HG03135 (cell line): ENCODE measurements around the gene FFAR2.
"Not testable (repeated sequence)": the region's sequence is repeated elsewhere in the genome, so short reads cannot be mapped to it uniquely, and the experiment has no call there.

ENCODE experiments used
- ATAC-seq: cut with Tn5 transposase; IDR thresholded peaks from one replicate; pipeline ENCODE4 v1.9.1; 2021; ENCODE audit warnings: mild to moderate bottlenecking, moderate library complexity; ENCODE audit not compliant: unreplicated experiment

FFAR2 gene

DNA sequence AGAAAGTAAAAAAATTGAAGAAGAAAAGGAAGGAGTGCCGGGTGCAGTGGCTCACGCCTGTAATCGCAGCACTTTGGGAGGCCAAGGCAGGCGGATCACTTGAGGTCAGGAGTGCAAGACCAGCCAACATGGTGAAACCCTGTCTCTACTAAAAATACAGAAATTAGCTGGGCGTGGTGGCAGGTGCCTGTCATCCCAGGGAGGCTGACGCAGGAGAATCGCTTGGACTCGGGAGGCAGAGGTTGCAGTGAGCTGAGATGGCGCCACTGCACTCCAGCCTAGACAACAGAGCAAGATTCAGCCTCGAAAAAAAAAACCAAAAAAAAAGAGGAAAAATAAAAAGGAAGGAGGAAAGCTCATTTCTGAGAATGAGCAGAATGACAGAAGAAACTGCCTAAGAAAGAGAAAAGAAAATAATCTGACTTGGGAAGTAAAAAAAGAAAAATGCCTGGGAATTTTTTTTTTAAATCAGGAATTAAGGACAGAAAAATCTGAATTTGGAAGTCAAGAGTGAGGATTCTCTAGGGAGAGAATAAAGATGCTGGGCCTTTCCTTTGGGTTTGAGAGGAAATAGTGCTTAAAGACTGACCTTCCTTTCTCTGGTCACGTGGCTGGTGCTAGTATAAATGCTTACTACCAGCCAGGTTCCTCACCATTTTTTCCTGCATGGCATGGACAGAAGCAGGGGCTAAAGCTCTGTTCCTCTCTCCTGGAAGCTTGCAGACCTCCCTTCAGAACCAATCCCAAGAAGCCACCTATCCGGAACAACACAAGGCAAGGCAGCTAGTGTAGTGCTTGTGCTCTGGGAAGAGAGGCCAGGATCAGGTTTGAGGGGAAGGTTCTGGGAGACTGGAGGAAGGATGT, at the start of gene FFAR2:
FFAR2 (plus strand) TSS at position 652 of the 864 bp plus-strand sequence. CDS start 1,458 bp downstream, outside the sequence.
- no peak for ATAC-seq

DNA sequence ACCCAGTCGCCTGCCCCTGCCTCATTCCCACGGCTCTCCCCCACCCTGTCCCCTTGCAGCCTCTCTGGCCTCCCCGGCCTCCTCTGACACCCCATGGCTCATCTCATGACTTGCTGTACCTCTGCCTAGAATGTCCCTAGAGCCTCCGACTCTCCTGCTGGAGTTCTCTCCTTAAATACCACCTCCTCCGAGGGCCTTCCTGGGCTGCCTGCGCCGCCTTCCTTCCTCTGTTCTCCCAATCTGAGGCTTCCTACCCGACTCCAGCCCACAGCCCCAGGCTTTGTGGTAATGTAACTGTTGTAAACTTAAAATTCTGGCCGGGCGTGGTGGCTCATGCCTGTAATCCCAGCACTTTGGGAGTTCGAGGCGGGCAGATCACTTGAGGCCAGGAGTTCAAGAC, 49.5 kb upstream of the FFAR2 start:
- no peak for ATAC-seq

DNA sequence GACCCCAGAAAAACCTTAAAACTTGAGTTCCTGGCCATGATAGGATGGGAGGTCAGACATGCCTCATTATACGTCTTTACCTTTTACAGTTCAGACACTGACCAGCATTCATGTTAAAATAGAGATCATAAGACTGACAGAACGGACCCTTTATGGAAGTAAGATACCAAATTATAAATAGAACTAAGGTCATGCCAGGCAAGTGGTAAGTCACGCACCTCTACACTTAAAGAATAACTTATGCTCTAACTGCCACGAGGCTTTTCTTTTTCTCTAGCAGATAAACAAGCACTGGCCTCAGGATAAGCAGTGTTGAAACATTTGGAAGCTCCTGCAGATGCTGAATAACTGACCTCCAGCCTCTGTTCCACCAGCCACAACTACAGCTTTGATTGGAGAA, 48.8 kb upstream of the FFAR2 start:
- ATAC-seq: no peak

DNA sequence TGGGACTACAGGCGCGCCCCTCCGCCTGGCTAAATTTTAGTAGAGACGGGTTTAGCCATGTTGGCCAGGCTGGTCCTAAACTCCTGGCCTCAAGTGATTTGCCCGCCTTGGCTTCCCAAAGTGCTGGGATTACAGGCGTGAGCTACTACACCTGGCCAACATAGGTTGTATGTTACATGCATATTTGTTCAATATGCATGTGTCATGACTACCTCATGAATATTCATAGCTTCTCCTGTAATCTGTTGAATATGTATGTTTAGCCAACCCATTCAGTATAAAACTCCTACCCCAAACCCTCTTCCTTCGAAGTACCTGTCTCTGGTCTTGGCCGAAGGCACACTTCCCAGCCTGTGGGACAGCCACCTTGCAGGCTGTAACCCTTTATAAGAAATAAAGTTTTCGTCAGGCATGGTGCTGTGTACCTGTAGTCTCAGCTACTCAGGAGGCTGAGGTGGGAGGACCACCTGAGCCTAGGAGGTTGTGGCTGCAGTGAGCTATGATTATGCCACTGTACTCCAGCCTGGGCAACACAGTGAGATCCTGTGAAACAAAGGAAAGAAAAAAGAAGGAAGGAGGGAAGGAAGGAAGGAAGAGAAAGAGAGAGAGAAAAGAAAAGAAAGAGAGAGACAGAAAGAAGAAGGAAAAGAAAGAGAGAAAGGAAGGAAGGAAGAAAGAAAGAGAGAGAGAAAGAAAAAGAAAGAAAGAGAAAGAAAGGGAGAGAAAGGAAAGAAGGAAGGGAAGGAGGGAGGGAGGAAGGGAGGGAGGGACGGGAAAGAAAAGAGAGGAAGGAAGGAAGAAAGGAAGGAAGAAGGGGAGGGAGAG, 47.9 kb upstream of the FFAR2 start:
- no peak for ATAC-seq

DNA sequence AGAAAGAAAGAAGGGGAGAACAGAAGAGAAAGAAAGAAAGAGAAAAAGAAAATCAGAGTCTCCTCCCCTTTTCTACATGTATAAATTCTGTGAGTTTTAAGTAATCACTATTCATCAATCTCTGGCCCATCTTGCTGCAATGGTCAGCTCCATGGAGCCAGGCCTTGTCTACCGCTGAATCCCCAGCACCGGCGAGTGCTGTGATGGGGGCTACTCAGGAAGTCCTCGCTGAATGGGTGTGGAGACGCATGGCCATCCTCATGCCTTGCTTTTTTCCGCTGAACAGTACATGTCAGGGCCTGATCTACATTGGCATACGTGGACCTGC, 47.3 kb upstream of the FFAR2 start:
- no peak for ATAC-seq

DNA sequence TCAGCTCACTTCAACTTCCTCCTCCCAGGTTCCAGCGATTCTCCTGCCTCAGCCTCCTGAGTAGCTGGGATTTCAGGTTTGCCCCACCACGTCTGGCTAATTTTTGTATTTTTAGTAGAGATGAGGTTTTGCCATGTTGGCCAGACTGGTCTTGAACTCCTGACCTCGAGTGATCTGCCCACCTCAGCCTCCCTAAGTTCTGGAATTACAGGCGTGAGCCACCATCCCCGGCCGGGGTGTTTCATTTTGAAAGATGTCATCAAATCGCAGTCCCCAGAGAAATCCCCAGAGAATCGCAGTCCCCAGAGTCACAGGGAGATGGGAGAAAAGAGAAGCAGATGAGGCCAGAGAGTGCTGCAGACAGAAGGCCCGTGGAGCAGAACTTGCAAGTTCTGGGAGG, 46.6 kb upstream of the FFAR2 start:
- ATAC-seq: not testable (repeated sequence)

DNA sequence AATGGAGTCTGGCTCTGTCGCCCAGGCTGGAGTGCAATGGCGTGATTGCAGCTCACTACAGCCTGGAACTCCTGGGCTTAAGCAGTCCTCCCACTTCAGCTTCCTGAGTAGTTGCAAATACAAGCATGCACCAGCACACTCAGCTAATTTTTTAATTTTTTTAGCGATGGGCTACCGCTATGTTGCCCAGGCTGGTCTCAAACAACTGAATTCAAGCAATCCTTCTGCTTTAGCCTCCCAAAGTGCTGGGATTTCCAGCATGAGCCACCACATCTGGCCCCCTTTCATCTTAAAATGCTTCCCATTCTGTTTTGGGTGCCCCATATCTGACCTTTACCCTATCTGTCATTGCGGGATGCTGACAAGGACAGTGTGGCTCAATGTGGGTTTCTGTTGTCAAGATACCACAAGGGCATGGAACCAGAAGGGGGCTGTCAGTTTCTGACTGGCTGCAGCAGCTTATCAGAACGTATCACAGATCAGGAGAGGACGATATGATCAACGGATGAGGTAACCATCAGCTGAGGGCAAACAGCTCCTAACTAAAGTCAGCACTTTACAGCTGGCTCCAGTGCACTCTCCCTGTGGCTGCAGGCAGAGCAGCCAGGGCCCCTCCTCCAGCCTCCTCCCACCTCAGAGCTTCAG, 44.8 kb upstream of the FFAR2 start:
- ATAC-seq: no peak

DNA sequence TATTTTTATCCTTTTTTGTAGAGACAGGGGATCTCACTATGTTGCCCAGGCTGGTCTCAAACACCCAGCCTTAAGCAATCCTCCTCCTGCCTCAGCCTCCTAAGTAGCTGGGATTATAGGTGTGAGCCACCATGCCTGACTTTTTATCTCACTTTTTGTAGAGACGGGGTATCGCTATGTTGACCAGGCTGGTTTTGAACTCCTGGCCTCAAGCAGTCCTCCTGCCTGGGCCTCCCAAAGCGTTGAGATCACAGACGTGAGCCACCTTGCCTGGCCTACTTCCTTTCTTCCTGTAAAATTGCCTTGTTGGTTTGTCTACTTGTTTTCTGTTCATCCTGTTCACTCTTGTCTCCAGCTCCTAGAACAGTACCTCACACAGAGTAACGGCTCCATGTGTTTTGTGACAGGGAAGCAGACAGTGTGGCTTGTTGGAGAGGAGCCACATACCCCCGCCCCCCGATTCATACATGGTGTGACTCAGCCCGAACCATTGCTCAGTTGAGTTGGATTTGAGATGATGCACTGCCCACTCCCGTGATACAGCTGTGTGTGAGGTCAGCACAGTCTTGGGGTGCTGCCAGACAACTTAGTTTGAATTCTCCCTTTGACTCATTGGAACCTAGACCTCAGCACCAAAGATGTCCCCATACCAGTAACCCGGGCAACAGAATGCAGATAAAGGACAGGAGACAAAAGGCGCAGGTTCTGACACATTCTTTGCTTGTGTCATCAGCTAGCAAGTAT, 43.0 kb upstream of the FFAR2 start:
- no peak for ATAC-seq

DNA sequence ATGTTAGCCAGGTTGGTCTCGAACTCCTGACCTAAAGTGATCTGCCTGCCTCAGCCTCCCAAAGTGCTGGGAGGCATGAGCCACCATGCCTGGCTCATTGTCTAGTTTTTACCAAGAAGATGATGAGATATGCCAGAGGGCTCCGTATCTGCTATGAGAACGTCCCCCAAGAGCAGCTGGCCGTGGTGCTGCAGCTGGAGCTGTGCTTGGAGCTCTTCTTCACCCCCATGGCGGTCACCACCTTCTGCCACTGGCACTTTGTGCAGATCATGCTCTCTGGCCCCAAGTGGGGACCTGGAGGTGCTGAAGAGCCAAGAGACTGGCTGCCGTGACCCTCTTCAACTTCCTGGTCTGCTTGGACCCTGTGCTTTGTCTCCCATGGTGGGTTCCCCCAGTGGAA, 40.4 kb upstream of the FFAR2 start:
- ATAC-seq: no peak

DNA sequence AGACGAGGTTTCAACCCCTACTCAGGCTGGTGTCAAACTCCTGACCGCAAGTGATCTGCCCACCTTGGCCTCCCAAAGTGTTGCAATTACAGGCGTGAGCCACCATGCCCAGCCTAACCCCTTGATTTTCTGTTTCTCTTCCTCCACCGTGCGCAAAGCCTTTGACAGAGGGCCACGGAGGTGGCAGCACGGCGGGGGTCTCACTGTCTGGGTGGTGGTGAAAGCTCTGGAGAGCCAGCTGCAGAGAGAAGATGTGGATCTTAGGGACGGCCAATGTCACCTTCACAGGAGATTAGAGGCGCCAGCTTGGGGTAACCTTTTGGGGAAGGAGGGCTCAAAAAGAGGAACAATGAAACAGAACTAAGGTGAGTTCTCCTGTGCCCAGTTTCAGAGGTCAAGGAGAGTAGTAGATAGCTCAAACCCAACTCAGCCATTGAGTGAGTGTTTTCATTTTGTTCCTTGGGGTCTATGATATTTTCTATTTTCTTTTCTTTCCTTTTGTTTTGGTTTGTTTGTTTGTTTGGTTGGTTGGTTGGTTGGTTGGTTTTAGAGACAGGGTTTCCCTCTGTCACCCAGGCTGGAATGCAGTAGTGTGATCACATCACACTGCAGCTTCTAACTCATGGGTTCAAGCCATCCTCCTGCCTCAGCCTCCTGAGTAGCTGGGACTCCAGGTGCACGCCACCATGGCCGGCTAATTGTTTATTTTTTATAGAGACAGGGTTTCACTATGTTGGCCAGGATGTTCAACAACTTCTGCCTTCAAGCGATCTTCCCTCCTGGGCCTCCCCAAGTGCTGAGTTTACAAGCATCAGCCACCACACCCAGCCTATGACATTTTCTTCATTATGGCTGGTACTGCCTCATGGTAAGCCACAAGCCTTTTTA, 39.5 kb upstream of the FFAR2 start:
- peak; percentile 58 for ATAC-seq

DNA sequence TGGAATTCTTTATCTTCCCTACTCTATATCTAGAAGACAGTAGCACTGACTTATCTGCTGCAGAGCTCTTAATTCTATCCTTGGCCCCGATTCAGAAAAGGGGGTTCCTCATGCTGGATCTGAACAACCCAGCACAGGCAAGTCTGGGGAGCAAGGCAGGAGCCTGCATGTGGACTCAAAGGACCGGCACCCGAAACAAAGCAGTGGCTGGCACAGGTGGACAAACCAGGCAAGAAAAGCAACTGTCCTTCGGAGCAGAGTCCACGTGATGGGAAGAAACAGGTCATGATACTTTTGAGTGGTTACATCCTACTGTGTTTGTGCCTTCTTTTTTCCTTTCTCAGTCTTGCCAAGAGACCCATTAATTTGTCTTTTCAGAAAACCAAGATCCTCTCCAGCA, 38.9 kb upstream of the FFAR2 start:
- ATAC-seq: no peak

DNA sequence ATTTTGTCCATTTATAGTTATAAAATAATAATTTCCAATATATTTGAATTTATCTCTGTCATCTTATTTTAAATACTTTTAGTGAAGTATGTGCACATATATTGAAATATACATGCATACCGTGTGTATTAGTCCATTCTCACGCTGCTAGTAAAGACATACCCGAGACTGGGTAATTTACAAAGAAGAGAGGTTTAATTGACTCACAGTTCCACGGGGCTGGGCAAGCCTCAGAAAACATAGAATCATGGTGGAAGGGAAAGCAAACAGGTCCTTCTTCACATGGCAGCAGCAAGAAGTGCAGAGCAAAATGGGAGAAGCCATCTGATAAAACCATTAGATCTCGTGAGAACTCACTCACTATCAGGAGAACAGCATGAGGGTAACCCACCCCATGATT, 37.6 kb upstream of the FFAR2 start:
- no peak for ATAC-seq

DNA sequence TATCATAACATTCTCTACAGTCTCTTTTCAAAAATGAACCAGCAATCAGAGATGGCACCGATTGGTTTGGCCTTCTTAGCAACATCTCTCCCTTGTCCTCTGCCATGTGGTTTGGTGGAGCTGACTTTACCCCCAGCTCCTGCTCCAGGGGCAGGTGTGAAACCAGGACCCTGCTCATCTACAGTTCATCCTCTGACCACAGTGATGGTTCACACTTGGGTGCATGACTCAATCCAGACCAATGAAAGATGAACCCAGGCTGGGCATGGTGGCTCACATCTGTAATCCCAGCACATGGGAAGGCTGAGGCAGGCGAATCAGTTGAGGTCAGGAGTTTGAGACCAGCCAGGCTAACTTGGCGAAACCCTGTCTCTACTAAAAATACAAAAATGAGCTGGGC, 33.6 kb upstream of the FFAR2 start:
- no peak for ATAC-seq

DNA sequence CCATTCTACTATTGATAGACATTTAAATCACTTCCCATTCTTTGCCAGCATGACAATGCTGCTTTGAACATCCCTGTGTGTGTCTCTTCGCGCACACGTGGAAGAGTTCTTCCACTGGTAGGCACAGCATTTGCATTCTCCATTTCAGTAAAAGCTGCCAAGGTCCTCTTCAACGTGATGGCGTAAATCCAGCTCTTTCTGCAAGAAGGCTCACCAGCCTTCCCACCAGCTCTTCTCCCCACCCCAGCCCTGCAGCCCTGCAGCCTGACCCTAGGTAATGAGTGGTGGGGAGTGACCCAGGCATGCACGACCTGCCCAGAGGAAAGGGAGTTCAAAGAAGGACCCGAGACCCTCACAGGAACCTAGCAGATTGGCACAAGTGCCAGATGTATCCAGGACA, 31.7 kb upstream of the FFAR2 start:
- ATAC-seq: no peak

DNA sequence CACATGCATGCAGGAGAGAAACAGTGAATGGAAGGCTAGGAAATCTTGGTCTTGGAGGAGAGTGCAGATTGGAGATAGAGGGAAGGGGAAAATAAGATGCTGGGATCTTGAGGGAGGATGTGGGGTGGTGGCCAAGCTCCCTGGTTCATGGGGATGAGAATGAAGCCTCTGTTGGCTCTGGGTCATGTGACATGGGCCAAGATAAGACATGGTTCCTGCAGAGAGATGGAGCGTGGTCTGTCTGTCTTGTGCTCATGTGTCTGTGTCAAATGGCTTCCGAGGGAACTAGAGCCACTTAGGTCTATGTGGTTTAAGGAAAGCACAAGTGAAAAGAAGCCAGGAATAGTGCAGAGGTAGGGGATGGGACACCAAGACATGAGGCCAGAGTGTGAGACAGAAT, 30.8 kb upstream of the FFAR2 start:
- ATAC-seq: no peak

DNA sequence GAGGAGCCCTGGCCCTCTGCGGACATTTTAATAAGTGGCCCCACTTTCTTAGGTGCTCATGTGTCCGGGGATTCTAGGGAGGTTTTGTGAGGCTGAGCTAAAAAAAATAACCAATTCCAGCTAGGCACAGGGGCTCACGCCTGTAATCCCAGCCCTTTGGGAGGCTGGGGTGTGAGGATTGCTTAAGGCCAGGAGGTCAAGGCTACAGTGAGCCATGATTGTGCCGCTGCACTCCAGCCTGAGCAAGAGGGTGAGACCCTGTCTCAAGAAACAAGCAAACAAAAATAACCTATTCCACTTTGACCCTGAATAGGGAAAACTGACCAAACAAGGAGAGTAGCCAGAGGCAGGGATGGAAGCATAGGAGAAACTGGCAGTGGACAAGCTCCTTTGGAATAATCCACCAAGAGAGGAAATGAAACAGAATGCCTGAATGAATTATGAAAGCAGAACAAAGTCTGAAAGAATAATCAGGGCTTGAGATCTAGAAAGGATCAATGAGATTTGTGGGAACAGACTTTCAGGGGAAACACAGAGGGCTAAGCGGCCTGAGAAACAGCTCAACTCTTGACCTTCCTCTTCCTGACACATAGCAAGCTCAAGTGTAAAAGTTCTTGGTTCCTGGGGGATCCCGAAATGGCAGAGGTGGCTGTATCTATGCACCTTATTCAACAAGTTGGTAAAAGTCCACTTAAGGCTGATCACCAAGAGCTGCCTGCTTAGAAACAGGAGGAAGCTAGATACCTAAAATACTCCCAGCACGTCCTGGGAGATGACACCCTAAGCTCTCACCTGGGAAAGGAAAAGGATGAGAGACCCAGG, 30.1 kb upstream of the FFAR2 start:
- no peak for ATAC-seq

DNA sequence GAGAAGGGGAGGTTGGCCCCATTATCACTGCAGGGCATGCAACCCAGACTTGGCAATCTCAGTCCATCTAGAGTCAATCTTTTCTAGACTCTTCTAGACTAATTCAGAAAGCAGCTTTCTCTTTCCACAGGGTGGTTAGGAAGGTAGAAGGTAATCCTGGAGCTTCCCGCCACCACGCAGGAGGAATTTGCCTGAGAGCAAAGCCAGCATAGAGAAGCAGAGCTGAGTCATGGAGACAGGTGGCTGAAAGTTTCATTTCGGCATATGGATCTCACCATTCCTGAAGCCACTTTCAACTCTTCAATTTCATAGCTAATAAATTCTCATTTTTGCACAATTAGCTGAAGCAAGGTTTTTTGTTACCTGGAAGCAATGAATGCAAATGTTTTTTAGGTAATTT, 29.0 kb upstream of the FFAR2 start:
- ATAC-seq: no peak

DNA sequence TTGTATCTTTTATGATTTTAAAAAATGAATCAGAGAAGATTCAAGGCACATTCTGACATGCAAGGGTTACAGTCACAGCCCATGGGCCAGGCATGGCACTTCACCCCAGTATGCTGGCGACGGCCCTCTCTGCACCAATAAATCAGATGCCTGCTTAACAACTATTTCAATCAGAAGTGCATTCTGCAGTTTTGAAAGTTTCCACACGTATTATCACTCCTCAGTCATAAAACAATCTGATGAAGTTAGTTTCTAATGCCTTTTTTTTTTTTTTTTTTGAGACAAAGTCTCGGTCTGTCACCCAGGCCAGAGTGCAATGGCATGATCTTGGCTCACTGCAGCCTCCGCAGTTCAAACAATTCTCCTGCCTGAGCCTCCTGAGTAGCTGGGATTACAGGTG, 28.3 kb upstream of the FFAR2 start:
- no peak for ATAC-seq

DNA sequence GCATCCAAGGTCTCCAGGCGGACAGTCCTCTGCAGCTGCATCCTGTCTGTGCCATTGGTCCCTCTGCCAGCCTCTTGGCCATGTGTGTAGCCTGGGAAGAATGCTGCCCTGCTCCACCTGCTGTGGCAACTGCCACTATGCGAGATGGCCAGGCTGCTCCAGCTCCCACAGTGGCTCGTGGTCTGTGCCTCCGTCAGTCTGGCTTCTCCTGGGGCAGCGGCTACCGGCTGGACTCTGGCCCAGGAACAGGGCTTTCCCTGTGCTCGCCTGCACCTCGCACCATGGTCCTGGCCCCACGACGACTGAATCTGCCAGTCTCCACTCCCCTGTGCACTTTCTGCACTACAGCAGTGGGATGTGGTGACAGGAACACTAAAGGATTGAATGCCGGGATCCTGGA, 26.7 kb upstream of the FFAR2 start:
- ATAC-seq: no peak
